ENCODE measurements around the gene VAV3.
"Not testable (repeated sequence)": the region's sequence is repeated elsewhere in the genome, so short reads cannot be mapped to it uniquely, and the experiment has no call there.

VAV3 gene

GRCh38 chr1:107933736-107934135, 31.2 kb downstream of the VAV3 start:
- DNase-seq = no peak

GRCh38 chr1:107930292-107930691, 34.7 kb downstream of the VAV3 start:
- no peak for DNase-seq

- DNase-seq = no peak
Observed at GRCh38 chr1:107927820-107928219, 37.2 kb downstream of the VAV3 start.

GRCh38 chr1:107926436-107927080, 38.4 kb downstream of the VAV3 start:
- DNase-seq = peak; percentile 19

GRCh38 chr1:107925565-107925964, 39.4 kb downstream of the VAV3 start:
- no peak for DNase-seq

GRCh38 chr1:107920999-107921398, 44.0 kb downstream of the VAV3 start:
- no peak for DNase-seq

- no peak for DNase-seq
Observed at GRCh38 chr1:107920561-107920960, 44.4 kb downstream of the VAV3 start.

- DNase-seq = peak; percentile 54
Observed at GRCh38 chr1:107919953-107920352, 45.0 kb downstream of the VAV3 start.

GRCh38 chr1:107914119-107914765, 50.7 kb downstream of the VAV3 start:
- DNase-seq = no peak

- DNase-seq = no peak
Observed at GRCh38 chr1:107912656-107913055, 52.3 kb downstream of the VAV3 start.

GRCh38 chr1:107900090-107900945, 64.7 kb downstream of the VAV3 start:
- no peak for DNase-seq

GRCh38 chr1:107899655-107900054, 65.3 kb downstream of the VAV3 start:
- no peak for DNase-seq

- DNase-seq = peak; percentile 66
Observed at GRCh38 chr1:107897438-107898345, 67.3 kb downstream of the VAV3 start.

GRCh38 chr1:107896936-107897335, 68.0 kb downstream of the VAV3 start:
- DNase-seq = no peak

GRCh38 chr1:107896401-107896800, 68.6 kb downstream of the VAV3 start:
- no peak for DNase-seq

- no peak for DNase-seq
Observed at GRCh38 chr1:107895403-107896191, 69.4 kb downstream of the VAV3 start.

GRCh38 chr1:107894605-107895004, 70.4 kb downstream of the VAV3 start:
- DNase-seq = no peak

GRCh38 chr1:107893350-107893749, 71.6 kb downstream of the VAV3 start:
- DNase-seq = not testable (repeated sequence)

GRCh38 chr1:107889524-107889923, 75.5 kb downstream of the VAV3 start:
- DNase-seq = no peak

GRCh38 chr1:107883562-107883961, 81.4 kb downstream of the VAV3 start:
- no peak for DNase-seq

- DNase-seq = no peak
Observed at GRCh38 chr1:107879927-107880326, 85.1 kb downstream of the VAV3 start.

- DNase-seq = no peak
Observed at GRCh38 chr1:107879346-107879745, 85.6 kb downstream of the VAV3 start.
